Erythroblast (primary cell): ENCODE measurements around the gene FNBP1L.

ENCODE experiments used
- GATA1 ChIP-seq: IDR thresholded peaks from 2 replicates; pipeline ENCODE4 v1.6.1; 2011; ENCODE audit warnings: low read depth, mild to moderate bottlenecking, control low read depth, low read length, moderate library complexity
- POLR2A ChIP-seq: IDR thresholded peaks from 2 replicates; pipeline ENCODE4 v1.6.1; 2011; ENCODE audit warnings: mild to moderate bottlenecking, low read length

- TF ChIP-seq POLR2A: no peak
- no peak for TF ChIP-seq GATA1
These were observed 1.3 kb downstream of the FNBP1L start for GRCh38 chr1:93448983-93449804.
